ENCODE results near the gene GNRHR.
"Not testable (repeated sequence)": the region's sequence is repeated elsewhere in the genome, so short reads cannot be mapped to it uniquely, and the experiment has no call there.

The GNRHR gene

DNA sequence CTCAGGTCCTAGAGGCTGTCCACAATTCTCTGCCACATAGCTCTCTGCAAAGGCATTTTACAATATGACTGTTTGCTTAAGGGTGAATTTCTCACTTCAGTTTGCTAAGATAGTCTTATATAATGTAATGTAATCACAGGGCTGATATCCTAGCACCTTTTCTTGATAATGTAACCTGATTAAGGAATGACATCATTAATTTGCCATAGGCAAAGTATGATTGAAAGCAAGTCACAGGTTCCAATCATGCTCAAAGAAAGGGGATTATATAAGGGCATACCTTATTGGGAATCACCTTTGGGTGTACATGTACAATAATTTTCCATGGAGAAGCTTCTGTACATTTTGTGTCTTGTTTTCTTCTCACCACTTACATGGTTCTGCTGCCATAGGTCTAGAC lies 18.9 kb downstream of the GNRHR start:
- H3K4me3 ChIP-seq (replicated peaks; ENCODE audit: low read depth, low read length), result no peak overlapping the region
- no peak for DNase-seq (ENCODE audit: low read depth)
- TF ChIP-seq CTCF (IDR thresholded peaks at IDR 0.05; ENCODE audit: low read length, missing control alignments), result no peak

GRCh38 chr4:67730511-67730910 lies 23.7 kb downstream of the GNRHR start:
- not testable (repeated sequence) for H3K4me3 ChIP-seq (replicated peaks; ENCODE audit: low read depth, low read length); DNase-seq (ENCODE audit: low read depth)

DNA sequence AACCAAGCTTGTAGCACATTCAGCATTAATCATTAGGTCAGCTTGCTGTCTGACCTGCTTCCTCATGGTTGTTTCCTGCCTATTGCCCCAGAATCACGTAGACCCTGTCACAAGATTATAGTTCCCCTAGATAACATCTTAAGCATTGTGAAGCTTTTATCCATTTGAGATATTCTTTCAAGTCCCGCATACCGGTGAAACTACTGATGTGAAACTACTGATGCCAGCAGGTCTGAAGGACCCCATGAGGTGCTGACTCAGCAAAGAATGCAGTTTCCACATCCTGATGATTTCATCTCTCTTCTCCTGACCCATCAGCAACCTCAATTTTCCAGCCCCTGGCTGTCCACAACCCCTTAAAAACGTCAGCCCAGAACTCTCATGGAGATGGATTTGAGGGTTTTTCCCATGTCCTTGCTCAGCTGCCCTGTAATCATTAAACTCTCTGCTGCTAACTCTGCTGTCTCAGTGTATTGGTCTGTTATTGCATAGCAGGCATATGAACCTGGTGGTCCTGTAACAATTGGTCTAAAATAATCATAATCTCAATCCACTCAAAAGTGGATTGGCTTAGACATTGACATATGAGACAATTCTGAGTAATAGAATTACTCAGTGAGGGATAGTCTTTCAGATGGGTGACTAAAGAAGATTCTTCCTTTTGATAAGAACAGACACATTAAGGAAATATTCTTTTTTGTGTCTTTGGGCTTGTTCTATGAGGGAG lies 26.9 kb downstream of the GNRHR start:
- no peak overlapping the region for H3K4me3 ChIP-seq (replicated peaks; ENCODE audit: low read depth, low read length)
- peak; percentile 80 for DNase-seq (ENCODE audit: low read depth)
- no peak for TF ChIP-seq CTCF (IDR thresholded peaks at IDR 0.05; ENCODE audit: low read length, missing control alignments)

GRCh38 chr4:67725981-67726380 lies 28.2 kb downstream of the GNRHR start:
- no peak overlapping the region for H3K4me3 ChIP-seq (replicated peaks; ENCODE audit: low read depth, low read length)
- DNase-seq (ENCODE audit: low read depth), result peak; percentile 33
- no peak for TF ChIP-seq CTCF (IDR thresholded peaks at IDR 0.05; ENCODE audit: low read length, missing control alignments)

DNA sequence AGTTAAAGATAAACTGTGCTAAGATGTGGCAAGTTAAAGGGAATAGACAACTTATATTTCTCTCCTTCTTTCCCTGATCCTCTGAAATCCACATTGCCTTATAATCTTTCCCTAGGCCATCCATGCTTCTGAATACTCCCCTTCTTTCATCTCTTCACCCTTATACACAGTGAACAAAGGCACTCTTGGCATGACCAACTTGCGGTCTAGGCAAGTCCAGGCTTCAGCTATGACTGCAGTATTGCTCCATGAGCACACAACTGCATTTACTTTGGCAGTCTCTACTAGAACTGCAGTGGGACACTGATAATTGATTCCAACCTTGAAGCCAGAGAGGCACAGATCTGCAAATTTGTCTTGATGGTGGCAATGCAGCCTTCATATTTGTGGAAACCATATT lies 29.1 kb downstream of the GNRHR start:
- no peak overlapping the region for H3K4me3 ChIP-seq (replicated peaks; ENCODE audit: low read depth, low read length)
- peak; percentile 7 for DNase-seq (ENCODE audit: low read depth)
- no peak for TF ChIP-seq CTCF (IDR thresholded peaks at IDR 0.05; ENCODE audit: low read length, missing control alignments)

DNA sequence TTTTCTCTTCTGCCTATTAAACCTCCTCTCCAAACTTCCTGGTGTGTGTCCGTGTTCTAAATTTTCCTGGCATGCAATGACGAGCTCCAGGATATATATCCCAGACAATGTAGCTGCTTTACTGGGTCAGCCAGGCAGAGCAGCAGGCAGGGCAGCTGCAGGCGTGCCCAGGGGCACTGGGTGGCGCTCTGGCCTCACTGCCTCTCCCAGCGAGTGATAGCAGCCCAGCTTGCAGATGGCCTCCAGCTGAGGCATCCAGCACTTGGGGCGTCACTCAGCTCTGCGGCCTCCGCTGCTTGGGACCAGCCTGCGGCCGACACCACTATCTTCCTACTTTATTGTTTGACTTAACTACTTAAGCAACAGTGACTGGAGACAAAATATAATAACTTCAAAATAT lies 30.2 kb downstream of the GNRHR start:
- DNase-seq (ENCODE audit: low read depth), result no peak
- no peak for TF ChIP-seq CTCF (IDR thresholded peaks at IDR 0.05; ENCODE audit: low read length, missing control alignments)
- H3K4me3 ChIP-seq (replicated peaks; ENCODE audit: low read depth, low read length), result no peak overlapping the region

DNA sequence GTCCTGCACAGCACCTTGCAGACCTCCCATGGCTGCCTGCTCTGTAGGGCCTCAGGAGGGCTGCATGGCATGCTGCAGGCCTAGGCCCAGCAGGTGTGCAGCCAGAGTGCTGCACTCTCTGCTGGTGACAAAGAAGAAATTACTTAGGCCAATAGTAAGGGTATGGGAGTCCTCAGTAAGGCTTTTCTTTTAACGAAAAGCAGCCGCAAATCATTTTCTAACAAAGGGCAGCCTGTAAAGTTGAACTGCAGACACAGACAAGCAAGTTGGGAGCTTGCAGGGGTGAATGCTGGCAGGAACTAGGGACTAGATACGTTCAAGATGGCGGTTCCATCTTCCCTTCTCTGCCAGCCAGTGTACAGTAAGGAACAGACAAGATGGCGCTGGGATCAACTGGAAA lies 30.8 kb downstream of the GNRHR start:
- no peak for TF ChIP-seq CTCF (IDR thresholded peaks at IDR 0.05; ENCODE audit: low read length, missing control alignments)
- H3K4me3 ChIP-seq (replicated peaks; ENCODE audit: low read depth, low read length), result no peak overlapping the region

More for the DNA sequence above, 30.8 kb downstream of the GNRHR start:
- DNase-seq (ENCODE audit: low read depth), result no peak
